Loucy (cell line): ENCODE results near the gene KLF13.

ENCODE experiments used
- H2AFZ ChIP-seq: fragments of 200-600 bp; sonication (generic); 2 replicates; pipeline ENCODE4 v1.6.0; 2016; ENCODE audit warnings: antibody characterized with exemption, mild to moderate bottlenecking, low read length, moderate library complexity
- H3F3A ChIP-seq: fragments of 200-600 bp; 2 replicates; pipeline ENCODE4 v1.6.0; 2016; ENCODE audit warnings: antibody characterized with exemption, low read depth, mild to moderate bottlenecking
- H3K27me3 ChIP-seq: fragments of 200-600 bp; sonication (generic); 2 replicates; pipeline ENCODE4 v1.6.1; 2014; ENCODE audit warnings: low read length, mild to moderate bottlenecking; ENCODE audit not compliant: insufficient read depth, poor library complexity, severe bottlenecking
- H3K36me3 ChIP-seq: fragments of 200-600 bp; sonication (generic); 2 replicates; pipeline ENCODE4 v1.6.1; 2016; ENCODE audit warnings: low read length; ENCODE audit not compliant: insufficient read depth
- H3K4me1 ChIP-seq: fragments of 200-600 bp; sonication (generic); 2 replicates; pipeline ENCODE4 v1.5.1; 2014; ENCODE audit warnings: low read length, mild to moderate bottlenecking; ENCODE audit not compliant: insufficient read depth, poor library complexity, severe bottlenecking
- H3K4me2 ChIP-seq: fragments of 200-600 bp; sonication (generic); 2 replicates; pipeline ENCODE4 v1.6.0; 2014; ENCODE audit warnings: antibody characterized with exemption, low read length, low read depth, mild to moderate bottlenecking; ENCODE audit not compliant: poor library complexity, severe bottlenecking
- H3K4me3 ChIP-seq: fragments of 200-600 bp; sonication (generic); 2 replicates; pipeline ENCODE4 v1.5.1; 2014; ENCODE audit warnings: low read length, mild to moderate bottlenecking, mixed read lengths; ENCODE audit not compliant: poor library complexity, severe bottlenecking
- H3K79me2 ChIP-seq: fragments of 200-600 bp; sonication (generic); 2 replicates; pipeline ENCODE4 v1.6.1; 2014; ENCODE audit warnings: low read length; ENCODE audit not compliant: insufficient read depth
- H3K9ac ChIP-seq: fragments of 200-600 bp; sonication (generic); 2 replicates; pipeline ENCODE4 v1.6.0; 2014; ENCODE audit warnings: mild to moderate bottlenecking, low read depth, low read length, moderate library complexity; ENCODE audit not compliant: poor library complexity, severe bottlenecking
- H3K9me2 ChIP-seq: fragments of 200-600 bp; sonication (generic); replicated peaks from 2 replicates; pipeline ENCODE4 v1.6.1; 2016; ENCODE audit warnings: low read depth, low read length, mixed read lengths
- H3K9me3 ChIP-seq: fragments of 200-600 bp; sonication (generic); 2 replicates; pipeline ENCODE4 v1.6.1; 2014; ENCODE audit warnings: mild to moderate bottlenecking, antibody characterized with exemption, low read length, low read depth; ENCODE audit not compliant: insufficient read depth
- H4K20me1 ChIP-seq: fragments of 200-600 bp; sonication (generic); 2 replicates; pipeline ENCODE4 v1.6.0; 2014; ENCODE audit warnings: antibody characterized with exemption, low read length, mild to moderate bottlenecking; ENCODE audit not compliant: insufficient read depth, poor library complexity, severe bottlenecking
- EZH2phosphoT487 ChIP-seq: fragments of 200-600 bp; IDR thresholded peaks from 2 replicates; pipeline ENCODE4 v1.6.1; 2018; ENCODE audit warnings: antibody characterized with exemption, mild to moderate bottlenecking, moderate library complexity, borderline replicate concordance
- TF ChIP-seq, protein P1 (sequence below): fragments of 200-600 bp; sonication (generic); conservative IDR thresholded peaks from 2 replicates; pipeline ENCODE4 v1.5.1; 2014; ENCODE audit warnings: mild to moderate bottlenecking, antibody characterized with exemption, low read length

KLF13 gene

DNA sequence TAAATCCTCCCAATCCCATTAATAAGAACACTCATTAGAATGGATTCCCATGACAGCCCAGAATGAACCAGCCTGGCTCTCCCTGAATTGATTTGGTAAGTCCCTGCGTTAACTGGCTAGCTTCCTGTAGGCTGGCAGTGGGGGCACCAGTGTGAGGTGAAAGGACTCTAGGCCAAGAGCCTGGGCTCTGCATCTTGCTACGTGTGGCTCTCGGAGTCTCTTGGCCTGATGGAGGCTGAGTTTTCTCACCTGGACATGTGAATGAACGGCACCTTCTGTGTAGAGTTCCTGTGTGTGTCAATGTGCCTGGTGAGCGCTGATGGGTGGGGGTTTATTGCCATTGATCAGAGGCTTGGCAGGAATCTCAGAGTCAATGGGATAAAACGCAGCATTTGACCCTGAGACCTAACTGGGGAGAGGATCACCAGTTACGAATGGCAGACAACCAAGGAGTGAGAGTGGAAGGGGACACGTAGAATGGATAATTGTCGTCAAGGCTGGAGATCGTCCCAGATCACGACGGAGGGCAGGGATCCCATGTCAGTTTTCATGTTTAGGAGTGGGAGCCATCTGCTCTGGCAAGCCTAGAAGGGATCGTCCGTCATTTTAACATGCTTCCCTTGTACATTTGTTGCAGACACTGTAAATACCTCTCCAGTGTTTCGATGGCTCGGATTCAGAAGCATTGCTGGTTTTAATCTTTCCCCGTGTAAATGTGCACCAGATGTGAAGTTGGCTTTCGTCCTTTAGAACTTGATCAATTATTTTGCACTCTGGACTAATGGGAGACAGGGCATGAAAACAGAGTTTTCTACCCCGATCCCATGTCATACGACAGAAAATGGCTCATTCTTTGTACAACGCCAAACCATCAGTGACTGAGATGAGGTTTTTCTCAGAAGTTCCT is 9.0 kb upstream of the KLF13 start:
- Histone ChIP-seq H3K4me1 (peaks cover 20% of the 10 kb centered on the region), H4K20me1 (no peaks in the 10 kb centered on the region), H3K27me3 (no peaks in the 10 kb centered on the region), H3K4me2 (no peak overlapping the region), H3K79me2 (no peaks in the 10 kb centered on the region), H3K36me3 (no peaks in the 10 kb centered on the region), H3K9ac (no peak overlapping the region), H2AFZ (no peak overlapping the region), H3K9me2 (no peaks in the 10 kb centered on the region), H3F3A (no peaks in the 10 kb centered on the region), H3K9me3 (no peaks in the 10 kb centered on the region), H3K4me3 (no peak overlapping the region)
- TF ChIP-seq EZH2phosphoT487: no peak
- TF ChIP-seq, protein P1, sequence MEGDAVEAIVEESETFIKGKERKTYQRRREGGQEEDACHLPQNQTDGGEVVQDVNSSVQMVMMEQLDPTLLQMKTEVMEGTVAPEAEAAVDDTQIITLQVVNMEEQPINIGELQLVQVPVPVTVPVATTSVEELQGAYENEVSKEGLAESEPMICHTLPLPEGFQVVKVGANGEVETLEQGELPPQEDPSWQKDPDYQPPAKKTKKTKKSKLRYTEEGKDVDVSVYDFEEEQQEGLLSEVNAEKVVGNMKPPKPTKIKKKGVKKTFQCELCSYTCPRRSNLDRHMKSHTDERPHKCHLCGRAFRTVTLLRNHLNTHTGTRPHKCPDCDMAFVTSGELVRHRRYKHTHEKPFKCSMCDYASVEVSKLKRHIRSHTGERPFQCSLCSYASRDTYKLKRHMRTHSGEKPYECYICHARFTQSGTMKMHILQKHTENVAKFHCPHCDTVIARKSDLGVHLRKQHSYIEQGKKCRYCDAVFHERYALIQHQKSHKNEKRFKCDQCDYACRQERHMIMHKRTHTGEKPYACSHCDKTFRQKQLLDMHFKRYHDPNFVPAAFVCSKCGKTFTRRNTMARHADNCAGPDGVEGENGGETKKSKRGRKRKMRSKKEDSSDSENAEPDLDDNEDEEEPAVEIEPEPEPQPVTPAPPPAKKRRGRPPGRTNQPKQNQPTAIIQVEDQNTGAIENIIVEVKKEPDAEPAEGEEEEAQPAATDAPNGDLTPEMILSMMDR: no peak

DNA sequence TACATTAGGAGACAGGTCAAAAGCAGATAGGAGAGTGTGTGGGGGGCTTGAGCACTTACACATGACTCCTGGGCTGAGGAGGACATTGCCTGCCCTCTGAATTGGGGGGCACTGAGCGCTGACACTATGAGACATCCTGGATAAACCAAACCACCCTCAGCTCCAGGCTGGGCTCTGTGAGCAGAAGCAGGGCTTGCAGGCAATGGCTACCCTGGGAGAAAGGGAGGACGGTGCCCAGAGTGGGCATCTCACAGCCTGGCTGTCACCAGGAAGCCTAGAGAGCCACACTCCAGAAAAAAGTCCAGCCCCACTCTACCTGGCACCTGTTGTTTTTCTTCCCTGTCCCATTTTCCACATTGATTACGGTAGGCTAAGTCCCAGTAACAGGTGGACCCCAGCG is 8.2 kb upstream of the KLF13 start:
- no peaks in the 10 kb centered on the region for H3K9me3 ChIP-seq
- no peaks in the 10 kb centered on the region for H4K20me1 ChIP-seq
- no peaks in the 10 kb centered on the region for H3F3A ChIP-seq
- no peak overlapping the region for H2AFZ ChIP-seq
- no peaks in the 10 kb centered on the region for H3K27me3 ChIP-seq
- TF ChIP-seq, protein P1: no peak
- no peak for TF ChIP-seq EZH2phosphoT487
- H3K9ac ChIP-seq: no peak overlapping the region
- H3K4me3 ChIP-seq: no peak overlapping the region
- H3K4me2 ChIP-seq: no peak overlapping the region
- H3K79me2 ChIP-seq: no peaks in the 10 kb centered on the region
- H3K4me1 ChIP-seq: peaks cover 20% of the 10 kb centered on the region
- H3K9me2 ChIP-seq: no peaks in the 10 kb centered on the region
- no peaks in the 10 kb centered on the region for H3K36me3 ChIP-seq

DNA sequence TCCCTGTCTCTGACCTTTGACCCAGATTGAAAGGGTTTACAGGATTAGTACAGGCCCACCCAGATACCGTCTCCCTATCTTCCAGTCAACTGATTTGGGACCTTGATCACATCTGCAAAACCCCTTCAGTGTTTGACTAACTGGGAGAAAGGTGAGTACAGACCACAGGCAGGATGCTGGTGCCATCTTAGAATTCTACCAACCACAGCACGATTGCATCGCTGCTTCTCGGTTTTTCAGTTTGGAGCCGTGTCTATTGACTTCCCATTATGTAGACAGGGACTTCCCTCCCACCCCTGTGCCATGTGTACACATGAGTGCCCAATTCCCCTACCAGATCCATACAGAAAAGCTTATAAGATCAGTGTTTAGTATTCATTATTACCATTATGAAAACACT is 6.6 kb upstream of the KLF13 start:
- no peaks in the 10 kb centered on the region for H3K9me3 ChIP-seq
- no peak overlapping the region for H3K4me2 ChIP-seq
- no peaks in the 10 kb centered on the region for H3K36me3 ChIP-seq
- no peak overlapping the region for H3K4me3 ChIP-seq
- H3F3A ChIP-seq: no peaks in the 10 kb centered on the region
- no peaks in the 10 kb centered on the region for H3K9me2 ChIP-seq
- peaks cover 32% of the 10 kb centered on the region for H3K4me1 ChIP-seq
- H3K27me3 ChIP-seq: no peaks in the 10 kb centered on the region
- no peak overlapping the region for H3K9ac ChIP-seq
- H2AFZ ChIP-seq: no peak overlapping the region
- no peaks in the 10 kb centered on the region for H4K20me1 ChIP-seq
- TF ChIP-seq EZH2phosphoT487: no peak
- TF ChIP-seq, protein P1: no peak
- peaks cover 14% of the 10 kb centered on the region; the same call in 1 of the 2 replicates for H3K79me2 ChIP-seq
